Embryonic facial prominence (tissue), 1 donor: ENCODE results near the gene RBBP6.

Experiments
- DNase-seq: peaks from one replicate; pipeline ENCODE4 v3.0.0-alpha.2; 2016; ENCODE audit errors: extremely low spot score

RBBP6 gene

DNA sequence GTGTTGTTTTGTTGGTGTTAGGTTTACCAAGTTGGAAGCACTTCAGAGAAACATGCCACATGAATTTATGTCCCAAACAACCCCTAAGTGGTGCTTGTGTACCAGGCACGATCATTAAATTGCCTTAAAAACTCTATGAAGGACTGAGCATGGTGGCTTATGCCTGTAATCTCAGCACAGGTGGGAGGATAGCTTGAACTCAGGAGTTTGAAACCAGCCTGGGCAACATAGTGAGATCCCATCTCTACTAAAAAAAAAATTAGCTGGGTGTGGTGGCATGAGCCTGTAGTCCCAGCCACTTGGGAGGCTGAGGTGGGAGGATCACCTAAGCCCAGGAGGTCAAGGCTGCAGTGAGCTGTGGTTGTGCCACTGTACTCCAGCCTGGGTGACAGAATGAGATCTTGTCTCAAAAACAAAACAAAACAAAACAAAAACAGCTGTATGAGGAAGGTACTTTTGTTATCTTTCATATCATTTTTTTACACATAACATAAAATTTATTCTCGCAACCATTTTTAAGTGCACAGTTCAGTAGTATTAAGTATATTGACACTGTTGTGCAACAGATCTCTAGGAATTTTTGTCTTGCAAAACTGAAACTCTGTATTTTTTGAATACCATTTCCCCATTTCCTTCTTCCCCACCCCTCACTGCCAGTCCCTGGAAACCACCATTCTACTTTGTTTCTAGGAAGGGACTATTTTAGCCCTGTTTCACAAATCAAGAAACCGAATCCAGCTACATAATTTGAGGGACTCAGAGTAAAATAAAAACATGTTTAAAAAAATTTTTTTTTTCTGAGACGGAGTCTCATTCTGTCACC, 14.3 kb upstream of the RBBP6 start:
- DNase-seq: no peak

DNA sequence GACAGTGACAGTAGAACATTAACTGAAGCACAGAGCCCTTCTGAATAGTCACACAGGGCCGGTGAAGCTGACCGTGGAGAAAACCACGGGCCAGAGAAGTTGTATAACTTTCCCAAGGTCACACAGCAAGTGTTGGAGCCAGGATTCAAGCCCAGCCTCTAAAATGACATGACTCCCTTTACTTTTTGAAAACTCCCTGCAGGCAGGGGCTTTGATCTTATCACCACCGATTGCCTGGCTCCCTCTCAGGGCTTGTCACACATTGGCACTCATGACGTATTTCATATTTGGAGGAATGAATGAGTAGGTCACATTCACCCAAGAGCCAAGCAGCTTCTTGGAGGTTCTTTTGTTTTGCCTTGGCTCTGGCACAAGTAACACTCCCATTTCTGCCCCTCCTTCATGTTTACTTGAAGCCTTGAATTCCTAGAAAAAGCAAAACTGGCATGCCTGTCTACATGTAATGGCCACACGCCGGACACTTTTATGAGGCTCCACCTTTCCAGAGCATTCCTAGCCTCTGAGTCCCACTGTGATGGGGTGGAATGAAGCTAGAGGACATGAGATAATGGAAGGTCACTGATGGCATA, 13.3 kb upstream of the RBBP6 start:
- no peak for DNase-seq

DNA sequence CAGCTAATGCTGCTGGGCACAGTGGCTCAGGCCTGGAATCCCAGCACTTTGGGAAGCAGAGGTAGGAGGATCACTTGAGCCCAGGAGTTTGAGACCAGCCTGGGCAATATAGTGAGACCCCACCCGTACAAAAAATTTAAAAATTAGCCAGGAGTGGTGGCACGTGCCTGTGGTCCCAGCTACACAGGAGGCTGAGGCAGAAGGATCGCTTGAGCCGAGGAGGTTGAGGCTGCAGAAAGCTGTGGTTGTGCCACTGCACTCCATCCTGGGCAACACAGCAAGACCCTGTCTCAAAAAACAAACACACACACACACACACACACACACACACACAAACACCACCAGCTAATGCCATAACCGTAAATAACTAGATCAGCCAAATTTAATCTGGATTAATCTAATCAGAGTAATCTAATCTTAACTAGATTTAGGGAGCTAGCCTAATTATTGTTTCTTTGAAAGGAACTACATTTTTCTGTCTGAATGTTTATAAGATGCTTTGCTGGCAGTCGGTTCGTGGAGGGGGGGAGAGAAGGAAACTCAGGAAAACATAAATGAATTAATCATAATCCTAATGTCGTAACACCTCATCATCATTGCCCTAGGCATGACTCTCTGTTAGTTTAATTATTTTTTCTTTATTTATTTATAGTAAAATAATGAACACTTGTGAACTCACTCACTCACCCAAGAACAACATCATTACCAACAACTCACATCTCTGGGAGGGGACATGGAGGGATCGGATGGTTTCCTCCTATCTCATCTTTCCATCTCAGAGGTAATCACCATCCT, 12.5 kb upstream of the RBBP6 start:
- no peak for DNase-seq

DNA sequence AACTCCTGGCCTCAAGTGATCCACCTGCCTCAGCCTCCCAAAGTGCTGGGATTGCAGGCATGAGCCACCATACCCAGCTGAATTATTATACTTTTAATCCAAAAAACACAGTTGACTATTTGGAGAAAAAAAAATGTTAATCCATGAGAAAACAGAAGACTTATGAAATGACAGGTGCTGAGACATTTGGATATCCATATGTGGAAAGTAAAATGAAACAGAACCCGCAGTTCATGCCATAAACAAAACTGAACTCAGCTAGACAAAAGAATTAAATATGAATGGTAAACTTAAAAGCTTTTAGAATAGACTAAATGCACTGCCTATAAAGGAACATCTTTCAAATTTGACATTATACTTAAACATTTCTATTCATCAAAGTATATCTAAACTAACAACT, 8.2 kb upstream of the RBBP6 start:
- DNase-seq: no peak

DNA sequence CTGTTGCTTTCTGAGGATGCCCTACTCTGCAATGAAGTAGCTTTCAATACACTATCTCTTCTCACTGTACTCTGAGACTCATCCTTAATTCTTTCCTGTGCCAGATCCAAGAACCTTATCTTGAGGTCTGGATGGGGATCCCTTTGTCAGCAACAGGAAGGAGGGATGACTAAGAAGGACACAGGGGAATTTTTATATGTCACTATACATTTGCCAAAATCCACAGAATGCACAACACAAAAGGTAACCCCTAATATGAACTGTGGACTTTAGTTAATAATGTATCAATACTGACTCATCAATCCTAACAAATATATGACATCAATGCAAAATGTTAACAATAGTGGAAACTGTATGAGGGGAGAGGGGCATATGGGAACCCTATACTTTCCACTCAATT, 4.7 kb upstream of the RBBP6 start:
- DNase-seq: no peak

DNA sequence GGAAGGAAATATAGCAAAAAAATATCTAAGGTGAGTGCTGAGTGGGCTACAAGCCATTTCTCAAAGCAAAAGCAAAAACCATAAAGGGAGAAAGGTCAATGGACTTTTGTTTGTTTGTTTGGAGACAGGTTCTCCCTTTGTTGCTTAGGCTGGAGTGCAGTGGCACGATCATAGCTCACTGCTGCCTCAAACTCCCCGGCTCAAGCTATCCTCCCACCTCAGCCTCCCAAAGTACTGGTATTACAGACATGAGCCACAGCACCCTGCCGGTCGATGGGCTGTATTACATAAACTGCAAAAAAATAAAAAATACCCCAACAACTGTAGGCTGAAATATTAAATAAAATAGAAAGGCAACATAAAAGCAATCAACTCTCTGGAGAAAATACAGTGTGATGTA, 3.5 kb upstream of the RBBP6 start:
- DNase-seq: no peak

DNA sequence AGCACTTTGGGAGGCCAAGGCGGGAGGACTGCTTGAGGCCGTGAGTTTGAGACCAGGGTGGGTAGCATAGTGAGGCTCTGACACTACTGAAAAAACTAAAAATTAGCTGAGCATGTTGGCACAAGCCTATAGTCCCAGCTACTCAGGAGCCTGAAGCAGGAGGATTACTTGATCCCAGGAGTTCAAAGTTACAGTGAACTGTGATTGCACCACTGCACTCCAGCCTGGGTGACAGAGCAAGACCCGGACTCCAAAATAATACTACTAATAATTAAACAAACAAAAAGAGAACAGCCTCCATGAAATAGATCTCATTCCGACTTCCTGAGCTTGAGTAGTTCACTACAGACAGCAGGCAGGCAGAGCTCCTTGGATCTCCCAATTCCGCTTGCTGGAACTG, 2.7 kb upstream of the RBBP6 start:
- no peak for DNase-seq

DNA sequence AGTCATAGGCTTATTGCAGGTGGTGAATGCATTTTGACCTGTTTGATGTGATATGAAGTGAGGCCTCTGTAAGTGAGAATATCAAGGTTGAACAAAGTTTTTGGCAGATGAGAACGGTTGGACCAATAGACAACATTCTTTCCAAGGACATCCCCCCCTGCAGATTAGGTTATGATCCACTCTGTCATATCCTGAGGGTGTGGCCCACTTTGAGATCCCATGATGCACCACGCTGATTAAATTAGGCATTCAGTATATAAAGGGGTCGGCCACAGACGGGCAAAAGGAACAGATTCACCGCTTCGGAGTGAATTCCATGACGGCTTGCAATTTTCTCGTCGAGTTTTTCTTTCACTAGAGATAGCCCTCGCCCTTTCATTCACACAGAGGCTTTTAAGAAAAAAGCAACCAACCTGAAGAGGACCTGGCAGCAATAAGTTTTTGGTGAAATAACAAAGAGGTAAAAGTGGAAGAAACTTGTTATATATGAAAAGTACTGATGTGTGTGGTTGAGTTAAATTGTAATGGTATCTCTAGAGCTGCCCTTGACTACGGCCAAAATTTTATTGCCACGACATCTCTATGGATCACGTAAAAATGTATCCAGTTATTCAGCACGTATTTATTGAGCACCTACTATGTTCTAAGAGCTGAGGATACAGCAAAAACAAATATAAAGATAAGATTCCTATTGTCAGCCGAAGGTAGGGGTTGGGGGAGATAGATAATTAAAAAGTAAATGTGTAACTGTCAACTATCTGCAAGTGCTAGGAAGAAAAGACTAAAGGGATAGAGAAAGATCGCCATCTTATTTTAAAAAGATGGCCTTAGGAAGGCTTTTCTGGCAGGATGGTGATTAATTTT, 1.7 kb upstream of the RBBP6 start:
- DNase-seq: no peak

DNA sequence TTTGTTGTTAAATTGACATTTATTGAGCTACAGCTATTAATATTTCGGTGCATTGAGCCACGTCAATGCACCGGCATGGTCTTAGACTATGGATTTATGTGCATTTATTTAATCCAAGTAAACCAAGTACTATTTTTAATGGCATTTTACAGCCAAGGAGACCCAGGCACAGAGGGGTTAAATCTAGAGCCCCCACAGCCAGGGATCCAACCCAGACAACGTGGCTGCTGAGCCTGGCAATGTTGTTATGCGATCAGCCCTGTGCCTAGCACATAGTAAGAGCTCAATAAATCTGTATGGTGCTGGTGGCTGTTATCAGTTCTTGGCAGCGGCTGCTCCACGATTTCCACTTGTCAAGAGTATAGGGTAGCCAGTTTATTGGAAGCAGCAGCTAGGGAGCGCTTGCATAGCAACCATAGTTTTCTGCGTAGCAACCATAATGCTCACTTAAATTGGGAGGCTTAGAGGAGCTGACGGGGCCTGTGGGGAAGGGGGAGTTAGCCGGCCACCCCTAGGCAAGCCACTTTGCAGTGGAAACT, 541 bp upstream of the RBBP6 start:
- DNase-seq: peak; percentile 87

DNA sequence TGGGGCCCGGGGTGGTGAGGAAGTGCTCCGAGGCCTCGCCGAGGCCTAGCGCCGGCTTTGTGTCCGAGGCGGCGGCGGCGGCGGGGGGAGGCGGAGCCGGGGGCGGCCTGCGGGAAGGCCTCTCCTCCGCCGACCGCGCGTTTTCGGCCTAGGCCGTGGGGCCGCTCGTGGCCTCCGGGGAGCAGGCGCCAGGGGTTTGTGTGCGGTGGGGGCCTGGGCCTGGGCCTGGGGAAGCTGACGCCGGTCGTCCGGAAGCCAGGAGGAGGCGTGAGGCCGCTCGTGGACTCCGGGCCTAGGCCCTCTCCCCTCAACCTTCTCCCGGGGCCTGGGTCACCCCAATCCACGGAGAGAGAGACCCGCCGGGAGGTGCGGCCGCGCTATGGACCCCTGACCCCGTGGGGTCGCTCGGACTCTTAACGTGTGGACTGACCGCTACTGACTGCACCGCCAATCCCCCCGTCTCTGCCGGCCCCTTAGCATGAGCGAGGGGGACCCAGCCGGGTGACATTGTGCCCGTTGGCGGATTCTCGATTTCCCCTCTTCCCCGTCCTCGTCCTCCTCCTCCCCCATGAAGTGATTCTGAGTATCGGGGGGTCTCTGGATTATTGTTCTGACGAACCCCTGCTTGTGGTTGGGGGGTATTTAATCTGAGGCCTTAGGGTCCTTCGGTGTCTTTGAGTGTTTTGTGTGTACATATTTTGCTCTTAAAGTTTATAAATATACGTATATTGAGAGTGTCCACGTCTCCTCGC, 660 bp downstream of the RBBP6 start:
- no peak for DNase-seq

DNA sequence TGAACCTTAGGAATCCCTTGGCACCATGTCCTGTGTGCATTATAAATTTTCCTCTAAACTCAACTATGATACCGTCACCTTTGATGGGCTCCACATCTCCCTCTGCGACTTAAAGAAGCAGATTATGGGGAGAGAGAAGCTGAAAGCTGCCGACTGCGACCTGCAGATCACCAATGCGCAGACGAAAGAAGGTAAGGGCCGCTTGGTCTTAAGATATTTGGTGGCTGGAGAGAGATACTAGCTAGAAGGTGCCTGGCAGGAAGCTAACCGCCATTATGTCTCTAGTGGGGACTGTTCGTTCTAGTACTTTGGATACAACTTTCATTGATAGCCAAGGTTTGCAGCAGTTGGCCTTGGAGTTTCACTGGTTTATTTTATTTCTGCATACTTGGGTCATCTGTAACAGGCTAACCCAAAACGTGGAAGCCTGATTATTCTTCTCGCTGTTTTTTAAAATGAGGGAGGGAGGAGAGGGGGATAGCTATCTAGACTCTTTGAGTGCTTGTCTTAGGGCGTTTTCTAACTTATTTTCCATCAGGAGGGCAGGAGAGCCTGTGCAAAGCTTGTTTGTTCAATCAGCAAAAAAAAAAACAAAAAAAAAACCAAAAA, 1.3 kb downstream of the RBBP6 start:
- no peak for DNase-seq

DNA sequence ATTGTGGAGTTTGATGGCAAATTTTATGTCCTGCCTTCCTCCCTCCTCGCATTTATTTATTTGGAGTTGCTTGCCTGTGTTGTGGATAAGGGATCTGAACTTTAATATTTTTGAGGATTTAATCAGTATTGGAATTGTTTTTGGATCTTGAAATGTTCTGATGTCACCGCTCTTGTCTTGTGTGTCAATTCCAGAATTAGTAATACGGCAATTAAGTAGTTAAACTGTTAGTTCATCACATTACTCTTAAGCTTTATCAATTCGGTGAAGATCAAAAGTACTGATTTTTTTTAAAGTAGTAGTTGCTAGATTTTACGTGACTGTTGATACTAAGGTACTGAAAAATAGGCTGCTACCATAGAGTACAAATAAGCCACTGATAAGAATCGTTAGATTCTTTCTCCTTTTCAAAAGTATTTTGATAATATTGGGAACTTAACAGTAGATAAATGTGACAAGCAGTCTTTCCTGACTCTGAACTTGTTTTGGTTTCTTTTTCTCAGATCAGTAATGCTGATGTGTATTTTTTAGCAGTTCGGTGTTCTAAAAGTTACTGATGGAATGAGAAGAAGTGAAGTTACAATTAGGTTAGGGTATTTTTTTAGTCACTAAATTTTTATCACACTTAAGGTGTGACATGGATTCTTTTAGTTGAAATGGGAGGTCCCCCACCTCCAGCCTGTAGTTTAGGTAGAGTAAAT, 2.0 kb downstream of the RBBP6 start:
- DNase-seq: no peak

DNA sequence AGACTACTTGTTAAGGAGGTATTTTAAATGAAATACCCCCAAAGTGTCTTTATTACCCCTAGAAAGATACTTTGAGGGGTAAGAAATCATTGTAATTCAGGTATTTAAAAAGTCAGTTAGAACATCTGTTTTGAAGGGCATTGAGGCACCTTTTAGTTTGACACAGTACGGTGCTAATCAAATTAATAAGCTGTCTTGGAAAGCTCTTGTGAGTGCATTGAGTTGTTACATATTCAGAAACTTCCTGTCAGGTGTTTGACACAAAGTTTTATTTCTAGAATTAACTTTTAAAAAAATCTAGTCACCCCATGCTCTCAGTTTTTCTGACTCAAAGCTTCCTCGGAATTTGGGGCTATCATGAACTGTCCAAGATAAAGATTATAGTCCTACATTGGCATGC, 4.6 kb downstream of the RBBP6 start:
- no peak for DNase-seq

DNA sequence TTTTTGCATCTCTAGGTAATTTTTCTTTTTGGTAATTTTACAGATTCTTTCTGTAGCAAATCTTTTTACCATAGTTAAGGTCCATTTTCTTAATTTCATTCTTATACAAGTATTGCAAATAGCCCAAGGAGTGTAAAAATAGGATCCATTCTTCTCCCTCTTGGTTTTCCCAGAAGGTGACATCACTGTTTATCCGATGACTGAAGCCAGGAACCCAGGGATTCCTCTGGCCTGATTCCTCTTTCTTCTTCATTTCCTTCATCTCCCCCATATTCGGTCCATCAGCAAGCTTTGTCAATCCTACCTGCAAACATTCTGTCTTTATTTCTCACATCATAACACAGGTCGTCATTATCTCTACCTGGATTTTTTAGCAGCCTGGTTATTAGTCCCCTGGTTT, 5.3 kb downstream of the RBBP6 start:
- no peak for DNase-seq

DNA sequence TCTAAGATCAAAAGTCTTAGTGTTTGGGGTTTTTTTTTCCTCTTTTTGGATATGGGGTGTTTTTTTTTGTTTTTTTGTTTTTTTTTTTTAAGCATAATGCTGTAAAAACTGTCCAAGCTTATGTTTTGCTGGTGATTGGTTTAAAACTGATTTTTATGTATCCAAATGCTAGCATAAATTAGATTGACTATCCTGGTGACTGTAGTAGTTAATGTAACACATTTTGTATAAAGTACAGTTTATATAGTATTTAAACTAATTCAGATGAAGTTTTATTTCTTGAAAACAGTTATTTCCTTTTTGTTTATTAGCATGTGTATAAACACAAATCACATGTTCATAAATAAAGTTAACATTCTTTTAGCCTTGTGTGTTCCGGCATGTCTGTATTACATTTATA, 10.9 kb downstream of the RBBP6 start:
- DNase-seq: no peak

DNA sequence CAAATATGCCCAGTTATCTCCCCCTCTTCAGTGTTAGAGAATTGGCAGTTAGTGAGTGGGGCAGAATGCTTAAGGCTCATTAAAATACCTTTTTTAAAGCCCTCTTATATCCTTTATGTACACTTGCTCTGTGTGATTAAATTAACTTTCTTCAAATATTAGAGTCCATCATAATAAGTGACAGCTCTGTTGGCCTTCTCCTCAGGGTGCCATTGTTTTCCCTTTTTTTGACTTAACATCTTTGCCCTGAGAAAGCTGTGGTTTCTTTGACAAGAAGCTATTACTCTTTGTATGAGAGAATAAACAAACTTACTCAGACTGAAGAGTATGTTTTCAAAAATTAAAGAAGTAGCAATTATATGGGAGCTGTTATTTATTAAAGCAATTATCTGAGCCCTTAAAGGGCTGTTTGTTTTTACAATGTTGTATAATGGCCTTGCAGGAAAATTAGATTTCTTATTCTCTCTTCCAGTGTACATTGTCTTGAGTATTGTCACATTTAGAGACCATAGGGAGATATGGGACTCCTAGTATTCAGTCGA, 13.4 kb downstream of the RBBP6 start:
- DNase-seq: no peak

DNA sequence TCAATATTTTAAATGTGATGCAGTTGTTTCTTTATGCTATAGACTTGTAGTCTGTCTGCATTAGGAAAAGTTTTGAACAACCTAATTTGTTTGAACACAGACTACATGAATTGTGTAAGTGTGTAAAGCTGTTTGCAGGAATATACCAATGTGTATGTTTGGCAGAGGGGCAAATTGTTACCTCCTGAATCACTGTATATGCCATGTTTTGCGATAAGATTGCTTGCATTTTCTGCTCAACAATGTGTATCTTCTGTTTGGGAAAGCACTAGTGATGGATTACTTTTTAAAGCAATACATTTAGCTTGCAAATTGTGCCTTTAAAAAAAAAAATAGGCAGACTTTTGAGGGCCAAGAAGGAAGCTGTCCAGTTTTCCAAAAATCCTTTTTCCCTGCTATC, 14.6 kb downstream of the RBBP6 start:
- no peak for DNase-seq

DNA sequence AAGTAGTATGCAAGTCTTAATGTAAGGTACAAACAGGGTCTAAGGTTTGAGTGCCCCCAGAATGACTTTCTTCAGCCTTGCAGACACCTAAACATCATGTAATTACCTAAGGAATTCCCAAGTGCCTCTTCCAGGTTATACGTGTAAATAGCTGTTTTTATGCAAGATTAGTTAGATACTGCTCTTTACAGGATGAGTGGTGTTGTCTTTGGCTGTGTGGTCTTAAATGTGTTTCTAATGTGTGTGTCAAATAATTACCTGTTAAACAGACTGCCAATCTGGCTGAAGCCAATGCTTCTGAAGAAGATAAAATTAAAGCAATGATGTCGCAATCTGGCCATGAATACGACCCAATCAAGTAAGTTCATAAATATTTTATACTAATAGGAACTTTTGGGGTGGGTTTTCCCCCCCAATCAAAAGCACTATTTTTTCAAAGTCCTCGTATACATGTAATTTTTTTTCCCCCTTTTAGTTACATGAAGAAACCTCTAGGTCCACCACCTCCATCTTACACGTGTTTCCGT, 16.0 kb downstream of the RBBP6 start:
- DNase-seq: no peak

DNA sequence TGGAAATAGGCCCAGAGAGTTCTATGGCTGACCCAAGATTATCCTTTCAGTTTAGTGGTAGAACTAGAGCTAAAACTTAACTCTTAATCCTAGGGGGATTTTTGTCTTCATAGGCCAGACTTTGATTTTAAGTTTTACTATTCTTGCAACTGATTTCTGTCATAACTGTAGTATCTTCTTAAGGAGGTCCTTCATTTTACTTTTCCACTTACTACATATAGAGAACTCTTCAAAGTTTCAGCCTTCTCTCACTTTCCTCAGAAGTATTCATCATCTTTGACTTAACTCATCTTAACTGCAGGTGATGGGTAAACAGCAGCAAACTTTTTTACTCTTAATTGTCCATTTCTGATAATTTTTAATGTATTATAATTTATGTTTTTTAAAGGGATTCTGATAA, 23.4 kb downstream of the RBBP6 start:
- DNase-seq: no peak
